CD8-positive, alpha-beta memory T cell (primary cell): Measurements from ENCODE around the gene STN1. TPM values are rescaled to one million over a fixed set of nuclear protein-coding genes. Genes with fewer than 3 reads are reported as not detected.

Experiments used
- CTCF ChIA-PET: fragments of 350-600 bp; sonication (Branson Sonifier 250); formaldehyde crosslinking; loops from one replicate; lab custom pipeline; 2021; ENCODE audit warnings: antibody characterized with exemption; lab: Charles Lee
- POLR2A ChIA-PET: fragments of 350-600 bp; sonication (Branson Sonifier 250); formaldehyde crosslinking; loops from one replicate; lab custom pipeline; 2021; ENCODE audit warnings: antibody characterized with exemption; lab: Charles Lee
- DNase-seq, 5 donors: peaks; one replicate each; pipeline versions ENCODE4 v3.0.0 to v3.0.0-alpha.2; 2020 to 2022; ENCODE audit warnings: mixed read lengths in 1 of 5
- H3K27ac ChIP-seq: one replicate; pipeline ENCODE4 v1.7.0; 2013; ENCODE audit warnings: low read depth, mild to moderate bottlenecking, low read length, moderate library complexity
- H3K27me3 ChIP-seq: 2 replicates; pipeline ENCODE4 v1.7.0; 2013; ENCODE audit warnings: low read length, mild to moderate bottlenecking; ENCODE audit not compliant: insufficient read depth, poor library complexity, severe bottlenecking
- H3K36me3 ChIP-seq: 2 replicates; pipeline ENCODE4 v1.7.0; 2013; ENCODE audit warnings: mild to moderate bottlenecking, low read length, moderate library complexity; ENCODE audit not compliant: insufficient read depth
- H3K4me1 ChIP-seq: 2 replicates; pipeline ENCODE4 v1.7.0; 2013; ENCODE audit warnings: mild to moderate bottlenecking, low read length, moderate library complexity; ENCODE audit not compliant: insufficient read depth
- H3K4me3 ChIP-seq: 2 replicates; pipeline ENCODE4 v1.7.0; 2013; ENCODE audit warnings: mild to moderate bottlenecking, low read length
- H3K9me3 ChIP-seq: 2 replicates; pipeline ENCODE4 v1.7.0; 2013; ENCODE audit warnings: mild to moderate bottlenecking, low read length
- H3K27ac Mint-ChIP-seq, 8 donors: one replicate each; pipeline ENCODE4 v1.8.0; 2020 to 2021; ENCODE audit warnings: mixed read lengths in 8 of 8, mild to moderate bottlenecking in 6 of 8, inconsistent platforms in 3 of 8, moderate library complexity in 3 of 8
- H3K27me3 Mint-ChIP-seq, 2 donors: one replicate each; pipeline ENCODE4 v1.8.0; 2020 to 2021; ENCODE audit warnings: mixed read lengths in 2 of 2, mild to moderate bottlenecking in 1 of 2, moderate library complexity in 1 of 2
- H3K36me3 Mint-ChIP-seq, 3 donors: one replicate each; pipeline ENCODE4 v1.8.0; 2020 to 2021; ENCODE audit warnings: mixed read lengths in 3 of 3, inconsistent platforms in 1 of 3, mild to moderate bottlenecking in 1 of 3
- H3K4me1 Mint-ChIP-seq, 3 donors: one replicate each; pipeline ENCODE4 v1.8.0; 2020 to 2021; ENCODE audit warnings: mixed read lengths in 3 of 3, inconsistent platforms in 1 of 3, mild to moderate bottlenecking in 1 of 3
- H3K4me3 Mint-ChIP-seq, 7 donors: one replicate each; pipeline ENCODE4 v1.8.0; 2020 to 2021; ENCODE audit warnings: mixed read lengths in 7 of 7, mild to moderate bottlenecking in 6 of 7, moderate library complexity in 4 of 7, inconsistent platforms in 2 of 7
- H3K9me3 Mint-ChIP-seq, 5 donors: one replicate each; pipeline ENCODE4 v1.8.0; 2020 to 2022; ENCODE audit warnings: mixed read lengths in 5 of 5, mild to moderate bottlenecking in 3 of 5, moderate library complexity in 2 of 5, inconsistent platforms in 1 of 5
- polyA plus RNA-seq: library from polyadenylated mRNA; unstranded; fragments of 300-500 nt; fragmentation: Illumina TruSeq; gene quantifications from one replicate; pipeline ENCODE4 v1.2.3, GENCODE V29; 2021
- total RNA-seq, 2 experiments: library from RNA; stranded (reverse); gene quantifications; one replicate each; pipeline ENCODE4 v1.2.3, GENCODE V29; 2021

Gene STN1
- total and polyA plus RNA-seq, 3 experiments from 2014 or later: 23.6 to 101 (median 24.5) TPM

DNA sequence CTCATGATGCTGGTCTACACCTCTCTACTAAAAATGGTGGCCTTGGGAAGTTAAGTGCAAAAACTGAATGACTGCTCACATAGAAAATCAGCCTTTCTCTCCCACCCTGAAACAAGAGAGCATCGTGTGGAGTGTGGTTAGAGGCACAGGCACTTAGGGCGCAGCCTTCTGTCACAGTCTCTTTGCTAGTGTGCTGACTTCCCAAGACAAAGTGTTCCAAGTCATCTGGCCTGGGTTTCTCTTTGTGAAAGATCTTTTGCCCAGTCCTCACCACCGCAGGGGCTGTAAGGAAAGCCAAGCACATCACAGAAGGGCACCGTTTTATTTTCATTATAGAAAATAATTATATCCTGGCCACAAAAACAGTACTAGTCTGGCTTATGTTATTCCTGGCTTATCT is 12.5 kb downstream of the STN1 start:
- Mint-ChIP-seq H3K27me3 (no peaks in the 10 kb centered on the region), H3K9me3 (no peaks in the 10 kb centered on the region), H3K27ac (peak overlapping the region; percentile 60 to 91 (median 84)), H3K4me1 (peaks cover 72 to 90% (median 73%) of the 10 kb centered on the region in 3 donors), H3K4me3 (peak overlapping the region; percentile 19 to 64 (median 49)), H3K36me3 (peaks cover 17 to 50% (median 18%) of the 10 kb centered on the region in 3 donors)
- Histone ChIP-seq H3K4me1 (peaks cover 67% of the 10 kb centered on the region), H3K27ac (no peak overlapping the region), H3K9me3 (no peaks in the 10 kb centered on the region), H3K4me3 (no peak overlapping the region), H3K27me3 (no peaks in the 10 kb centered on the region), H3K36me3 (peaks cover 10% of the 10 kb centered on the region)
- DNase-seq: no peak
- CTCF ChIA-PET: no interaction called here
- POLR2A ChIA-PET: no interaction called here

DNA sequence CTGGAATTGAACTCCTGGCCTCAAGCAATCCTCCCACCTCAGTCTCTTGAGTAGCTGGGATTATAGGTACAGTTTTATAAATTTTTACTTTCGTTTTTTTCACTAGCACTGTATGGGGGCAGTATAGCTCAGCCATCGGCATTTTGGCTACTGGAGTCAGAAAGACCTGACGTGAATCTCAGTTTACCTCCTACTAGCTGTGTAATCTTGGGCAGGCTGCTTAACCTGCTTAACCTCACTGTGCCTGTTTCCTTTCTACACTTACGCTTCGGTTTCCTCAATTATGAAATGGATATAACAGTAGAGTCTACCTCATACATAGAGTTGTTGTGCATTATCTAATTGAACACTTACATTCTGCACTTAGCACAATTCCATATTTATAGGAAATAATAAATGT is 16.7 kb downstream of the STN1 start:
- no peak overlapping the region for H3K27ac ChIP-seq
- Mint-ChIP-seq H3K27ac (peak overlapping the region; percentile 72 to 89 (median 80)), H3K4me1 (peaks cover 50 to 64% (median 51%) of the 10 kb centered on the region in 3 donors), H3K36me3 (peaks cover 21 to 81% (median 29%) of the 10 kb centered on the region in 3 donors), H3K9me3 (no peaks in the 10 kb centered on the region), H3K27me3 (peaks cover 0 to under 1% of the 10 kb centered on the region in 2 donors), H3K4me3 (peak overlapping the region in 6 of 7 donors; percentile 13 to 87 (median 70))
- POLR2A ChIA-PET: interaction anchor here (0.6 kb wide), 2 partner anchors 80 to 219 kb away, joined by 3 to 4 read pairs; no protein-coding TSS in a partner anchor
- H3K9me3 ChIP-seq: no peaks in the 10 kb centered on the region
- DNase-seq: peak in 1 of 5 donors; percentile 25
- H3K4me3 ChIP-seq: no peak overlapping the region
- H3K27me3 ChIP-seq: no peaks in the 10 kb centered on the region
- CTCF ChIA-PET: interaction anchor here (0.8 to 1.6 kb wide), 9 partner anchors 9 to 373 kb away, joined by 3 to 8 read pairs (median 3); partner anchors contain the start of gene SFR1
- H3K36me3 ChIP-seq: peaks cover 37% of the 10 kb centered on the region
- peaks cover 29% of the 10 kb centered on the region for H3K4me1 ChIP-seq

- Histone ChIP-seq H3K4me3 (no peak overlapping the region), H3K27ac (no peak overlapping the region), H3K4me1 (peaks cover 30% of the 10 kb centered on the region), H3K36me3 (peaks cover 48% of the 10 kb centered on the region), H3K9me3 (no peaks in the 10 kb centered on the region), H3K27me3 (no peaks in the 10 kb centered on the region)
- no peaks in the 10 kb centered on the region for H3K9me3 Mint-ChIP-seq
- peak overlapping the region in 4 of 8 donors; percentile 54 to 74 (median 59) for H3K27ac Mint-ChIP-seq
- DNase-seq: no peak
- CTCF ChIA-PET: interaction anchor here (1.0 to 2.5 kb wide), 3 partner anchors 9 to 186 kb away, joined by 3 to 12 read pairs (median 5); no protein-coding TSS in a partner anchor
- POLR2A ChIA-PET: no interaction called here
- H3K4me1 Mint-ChIP-seq: peaks cover 53 to 66% (median 54%) of the 10 kb centered on the region in 3 donors
- peaks cover 28 to 87% (median 33%) of the 10 kb centered on the region in 3 donors for H3K36me3 Mint-ChIP-seq
- peaks cover 0 to 2% of the 10 kb centered on the region in 2 donors for H3K27me3 Mint-ChIP-seq
- no peak overlapping the region for H3K4me3 Mint-ChIP-seq
These were observed 18.7 kb downstream of the STN1 start for GRCh38 chr10:103899312-103899711.

GRCh38 chr10:103897241-103897774 is 20.7 kb downstream of the STN1 start:
- CTCF ChIA-PET: no interaction called here
- Histone ChIP-seq H3K4me3 (no peak overlapping the region), H3K27ac (no peak overlapping the region), H3K27me3 (no peaks in the 10 kb centered on the region), H3K9me3 (no peaks in the 10 kb centered on the region), H3K36me3 (peaks cover 42% of the 10 kb centered on the region), H3K4me1 (peaks cover 34% of the 10 kb centered on the region)
- Mint-ChIP-seq H3K27me3 (peaks cover 0 to 2% of the 10 kb centered on the region in 2 donors), H3K9me3 (no peaks in the 10 kb centered on the region), H3K4me1 (peaks cover 55 to 68% (median 55%) of the 10 kb centered on the region in 3 donors), H3K27ac (peak overlapping the region in 3 of 8 donors; percentile 23 to 54 (median 46)), H3K4me3 (no peak overlapping the region), H3K36me3 (peaks cover 20 to 89% (median 24%) of the 10 kb centered on the region in 3 donors)
- no peak for DNase-seq
- POLR2A ChIA-PET: no interaction called here

GRCh38 chr10:103896225-103896624 is 21.8 kb downstream of the STN1 start:
- ChIA-PET POLR2A (no interaction called here), CTCF (no interaction called here)
- no peaks in the 10 kb centered on the region for H3K27me3 ChIP-seq
- H3K4me3 ChIP-seq: no peak overlapping the region
- H3K4me1 ChIP-seq: peaks cover 27% of the 10 kb centered on the region
- H3K27ac ChIP-seq: no peak overlapping the region
- Mint-ChIP-seq H3K27me3 (peaks cover 0 to 2% of the 10 kb centered on the region in 2 donors), H3K36me3 (peaks cover 21 to 94% (median 27%) of the 10 kb centered on the region in 3 donors), H3K4me1 (peaks cover 44 to 66% (median 48%) of the 10 kb centered on the region in 3 donors), H3K4me3 (no peak overlapping the region), H3K27ac (peak overlapping the region; percentile 44 to 98 (median 86)), H3K9me3 (no peaks in the 10 kb centered on the region)
- no peaks in the 10 kb centered on the region for H3K9me3 ChIP-seq
- H3K36me3 ChIP-seq: peaks cover 48% of the 10 kb centered on the region
- no peak for DNase-seq

- H3K4me1 Mint-ChIP-seq: peaks cover 41 to 65% (median 44%) of the 10 kb centered on the region in 3 donors
These were observed 22.4 kb downstream of the STN1 start for GRCh38 chr10:103895411-103896186.

DNA sequence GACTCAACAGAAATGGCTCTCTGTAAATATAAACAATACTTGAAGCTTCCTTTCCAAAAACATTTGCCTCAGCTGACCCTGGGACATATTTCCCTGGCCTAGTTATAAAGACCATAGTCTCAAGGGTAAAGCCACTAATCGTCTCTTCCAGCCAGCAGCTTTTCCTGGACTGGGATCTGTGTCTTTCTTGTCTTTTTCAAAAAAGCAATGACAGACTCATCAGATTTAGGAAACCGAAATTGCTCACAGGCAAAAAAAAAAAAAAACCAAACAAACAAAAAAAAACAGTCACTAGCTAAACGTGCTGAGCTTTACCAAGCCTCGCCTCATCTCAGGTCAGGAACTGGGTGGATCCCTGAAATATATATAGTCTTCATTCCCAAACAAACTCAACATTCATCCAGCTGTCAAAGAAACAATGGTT is 23.5 kb downstream of the STN1 start:
- Histone ChIP-seq H3K27ac (peak overlapping the region; percentile 12), H3K27me3 (no peaks in the 10 kb centered on the region), H3K4me3 (no peak overlapping the region), H3K36me3 (peaks cover 45% of the 10 kb centered on the region), H3K9me3 (no peaks in the 10 kb centered on the region), H3K4me1 (peaks cover 20% of the 10 kb centered on the region)
- ChIA-PET CTCF (interaction anchor here (1.2 kb wide), 2 partner anchors 100 to 188 kb away, joined by 3 to 4 read pairs; no protein-coding TSS in a partner anchor), POLR2A (interaction anchor here (0.6 to 0.9 kb wide), 2 partner anchors 25 to 1248 kb away, joined by 3 read pairs; no protein-coding TSS in a partner anchor)
- Mint-ChIP-seq H3K4me3 (peak overlapping the region in 5 of 7 donors; percentile 51 to 65 (median 58)), H3K4me1 (peaks cover 44 to 67% (median 46%) of the 10 kb centered on the region in 3 donors), H3K27me3 (peaks cover 0 to 2% of the 10 kb centered on the region in 2 donors), H3K9me3 (no peaks in the 10 kb centered on the region), H3K36me3 (peaks cover 24 to 96% (median 25%) of the 10 kb centered on the region in 3 donors), H3K27ac (peak overlapping the region; percentile 59 to 98 (median 84))
- no peak for DNase-seq

More at GRCh38 chr10:103895411-103896186, 22.4 kb downstream of the STN1 start:
- ChIA-PET CTCF (interaction anchor here (1.2 kb wide), 1 partner anchor 187 kb away, joined by 4 read pairs; no protein-coding TSS in a partner anchor), POLR2A (no interaction called here)
- peaks cover 50% of the 10 kb centered on the region for H3K36me3 ChIP-seq
- no peak overlapping the region for H3K4me3 ChIP-seq
- Mint-ChIP-seq H3K9me3 (no peaks in the 10 kb centered on the region), H3K27ac (peak overlapping the region; percentile 75 to 98 (median 88)), H3K27me3 (peaks cover 0 to 2% of the 10 kb centered on the region in 2 donors), H3K4me3 (peak overlapping the region in 2 of 7 donors; percentile 38 to 39), H3K36me3 (peaks cover 25 to 94% (median 27%) of the 10 kb centered on the region in 3 donors)
- DNase-seq: no peak
- no peaks in the 10 kb centered on the region for H3K9me3 ChIP-seq
- H3K27ac ChIP-seq: no peak overlapping the region
- H3K4me1 ChIP-seq: peaks cover 21% of the 10 kb centered on the region
- no peaks in the 10 kb centered on the region for H3K27me3 ChIP-seq
